ENCODE results near the gene ZIC5. TPM values are rescaled to one million over a fixed set of nuclear protein-coding genes. Genes with fewer than 3 reads are reported as not detected.

Gene ZIC5
- total and polyA plus RNA-seq, 2 of the 13 experiments (the other 11 are each of a cell fraction or from before 2014, with no cell fraction given) = 0.02 to 0.07 TPM

DNA sequence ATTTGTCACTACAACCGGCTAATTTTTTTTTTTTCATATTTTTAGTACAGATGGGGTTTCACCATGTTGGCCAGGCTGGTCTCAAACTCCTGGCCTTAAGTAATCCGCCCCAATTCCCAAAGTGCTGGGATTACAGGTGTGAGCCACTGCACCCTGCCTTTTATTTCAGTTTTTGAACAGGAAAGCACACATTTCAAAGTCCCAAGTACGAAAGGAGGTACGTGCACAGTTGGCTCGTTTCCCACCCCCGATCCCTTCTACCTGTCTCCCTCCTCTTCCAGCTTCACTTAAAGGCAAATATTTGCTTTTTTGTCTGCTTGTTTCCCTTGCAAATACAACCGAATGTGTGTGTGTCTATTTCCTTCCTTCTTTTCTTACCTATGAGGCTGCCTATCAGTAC, 30.5 kb downstream of the ZIC5 start (continued):
- TF ChIP-seq, protein P1, sequence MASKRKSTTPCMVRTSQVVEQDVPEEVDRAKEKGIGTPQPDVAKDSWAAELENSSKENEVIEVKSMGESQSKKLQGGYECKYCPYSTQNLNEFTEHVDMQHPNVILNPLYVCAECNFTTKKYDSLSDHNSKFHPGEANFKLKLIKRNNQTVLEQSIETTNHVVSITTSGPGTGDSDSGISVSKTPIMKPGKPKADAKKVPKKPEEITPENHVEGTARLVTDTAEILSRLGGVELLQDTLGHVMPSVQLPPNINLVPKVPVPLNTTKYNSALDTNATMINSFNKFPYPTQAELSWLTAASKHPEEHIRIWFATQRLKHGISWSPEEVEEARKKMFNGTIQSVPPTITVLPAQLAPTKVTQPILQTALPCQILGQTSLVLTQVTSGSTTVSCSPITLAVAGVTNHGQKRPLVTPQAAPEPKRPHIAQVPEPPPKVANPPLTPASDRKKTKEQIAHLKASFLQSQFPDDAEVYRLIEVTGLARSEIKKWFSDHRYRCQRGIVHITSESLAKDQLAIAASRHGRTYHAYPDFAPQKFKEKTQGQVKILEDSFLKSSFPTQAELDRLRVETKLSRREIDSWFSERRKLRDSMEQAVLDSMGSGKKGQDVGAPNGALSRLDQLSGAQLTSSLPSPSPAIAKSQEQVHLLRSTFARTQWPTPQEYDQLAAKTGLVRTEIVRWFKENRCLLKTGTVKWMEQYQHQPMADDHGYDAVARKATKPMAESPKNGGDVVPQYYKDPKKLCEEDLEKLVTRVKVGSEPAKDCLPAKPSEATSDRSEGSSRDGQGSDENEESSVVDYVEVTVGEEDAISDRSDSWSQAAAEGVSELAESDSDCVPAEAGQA (IDR thresholded peaks at IDR 0.05; ENCODE audit: low read depth) = no peak
- TF ChIP-seq, protein P1 (CRISPR knock-in tag; IDR thresholded peaks at IDR 0.05; ENCODE audit: borderline replicate concordance) = no peak
- TF ChIP-seq, protein P2, sequence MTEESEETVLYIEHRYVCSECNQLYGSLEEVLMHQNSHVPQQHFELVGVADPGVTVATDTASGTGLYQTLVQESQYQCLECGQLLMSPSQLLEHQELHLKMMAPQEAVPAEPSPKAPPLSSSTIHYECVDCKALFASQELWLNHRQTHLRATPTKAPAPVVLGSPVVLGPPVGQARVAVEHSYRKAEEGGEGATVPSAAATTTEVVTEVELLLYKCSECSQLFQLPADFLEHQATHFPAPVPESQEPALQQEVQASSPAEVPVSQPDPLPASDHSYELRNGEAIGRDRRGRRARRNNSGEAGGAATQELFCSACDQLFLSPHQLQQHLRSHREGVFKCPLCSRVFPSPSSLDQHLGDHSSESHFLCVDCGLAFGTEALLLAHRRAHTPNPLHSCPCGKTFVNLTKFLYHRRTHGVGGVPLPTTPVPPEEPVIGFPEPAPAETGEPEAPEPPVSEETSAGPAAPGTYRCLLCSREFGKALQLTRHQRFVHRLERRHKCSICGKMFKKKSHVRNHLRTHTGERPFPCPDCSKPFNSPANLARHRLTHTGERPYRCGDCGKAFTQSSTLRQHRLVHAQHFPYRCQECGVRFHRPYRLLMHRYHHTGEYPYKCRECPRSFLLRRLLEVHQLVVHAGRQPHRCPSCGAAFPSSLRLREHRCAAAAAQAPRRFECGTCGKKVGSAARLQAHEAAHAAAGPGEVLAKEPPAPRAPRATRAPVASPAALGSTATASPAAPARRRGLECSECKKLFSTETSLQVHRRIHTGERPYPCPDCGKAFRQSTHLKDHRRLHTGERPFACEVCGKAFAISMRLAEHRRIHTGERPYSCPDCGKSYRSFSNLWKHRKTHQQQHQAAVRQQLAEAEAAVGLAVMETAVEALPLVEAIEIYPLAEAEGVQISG (CRISPR knock-in tag; IDR thresholded peaks at IDR 0.05) = peak; percentile 52; the same call in 1 of the 2 replicates
- TF ChIP-seq, protein P3, sequence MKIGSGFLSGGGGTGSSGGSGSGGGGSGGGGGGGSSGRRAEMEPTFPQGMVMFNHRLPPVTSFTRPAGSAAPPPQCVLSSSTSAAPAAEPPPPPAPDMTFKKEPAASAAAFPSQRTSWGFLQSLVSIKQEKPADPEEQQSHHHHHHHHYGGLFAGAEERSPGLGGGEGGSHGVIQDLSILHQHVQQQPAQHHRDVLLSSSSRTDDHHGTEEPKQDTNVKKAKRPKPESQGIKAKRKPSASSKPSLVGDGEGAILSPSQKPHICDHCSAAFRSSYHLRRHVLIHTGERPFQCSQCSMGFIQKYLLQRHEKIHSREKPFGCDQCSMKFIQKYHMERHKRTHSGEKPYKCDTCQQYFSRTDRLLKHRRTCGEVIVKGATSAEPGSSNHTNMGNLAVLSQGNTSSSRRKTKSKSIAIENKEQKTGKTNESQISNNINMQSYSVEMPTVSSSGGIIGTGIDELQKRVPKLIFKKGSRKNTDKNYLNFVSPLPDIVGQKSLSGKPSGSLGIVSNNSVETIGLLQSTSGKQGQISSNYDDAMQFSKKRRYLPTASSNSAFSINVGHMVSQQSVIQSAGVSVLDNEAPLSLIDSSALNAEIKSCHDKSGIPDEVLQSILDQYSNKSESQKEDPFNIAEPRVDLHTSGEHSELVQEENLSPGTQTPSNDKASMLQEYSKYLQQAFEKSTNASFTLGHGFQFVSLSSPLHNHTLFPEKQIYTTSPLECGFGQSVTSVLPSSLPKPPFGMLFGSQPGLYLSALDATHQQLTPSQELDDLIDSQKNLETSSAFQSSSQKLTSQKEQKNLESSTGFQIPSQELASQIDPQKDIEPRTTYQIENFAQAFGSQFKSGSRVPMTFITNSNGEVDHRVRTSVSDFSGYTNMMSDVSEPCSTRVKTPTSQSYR (CRISPR knock-in tag; IDR thresholded peaks at IDR 0.05; ENCODE audit: borderline replicate concordance) = peak; percentile 42; the same call in 1 of the 2 replicates
- TF ChIP-seq MYNN (CRISPR knock-in tag; IDR thresholded peaks at IDR 0.05; ENCODE audit: low read depth) (no peak), ZNF777 (CRISPR knock-in tag; IDR thresholded peaks at IDR 0.05) (no peak; the same call in 1 of the 2 replicates), ZBTB21 (CRISPR knock-in tag; IDR thresholded peaks at IDR 0.05) (no peak), AGO1 (IDR thresholded peaks at IDR 0.05; ENCODE audit: low read depth, low read length, poor library complexity, severe bottlenecking) (no peak)
- TF ChIP-seq, protein P4, sequence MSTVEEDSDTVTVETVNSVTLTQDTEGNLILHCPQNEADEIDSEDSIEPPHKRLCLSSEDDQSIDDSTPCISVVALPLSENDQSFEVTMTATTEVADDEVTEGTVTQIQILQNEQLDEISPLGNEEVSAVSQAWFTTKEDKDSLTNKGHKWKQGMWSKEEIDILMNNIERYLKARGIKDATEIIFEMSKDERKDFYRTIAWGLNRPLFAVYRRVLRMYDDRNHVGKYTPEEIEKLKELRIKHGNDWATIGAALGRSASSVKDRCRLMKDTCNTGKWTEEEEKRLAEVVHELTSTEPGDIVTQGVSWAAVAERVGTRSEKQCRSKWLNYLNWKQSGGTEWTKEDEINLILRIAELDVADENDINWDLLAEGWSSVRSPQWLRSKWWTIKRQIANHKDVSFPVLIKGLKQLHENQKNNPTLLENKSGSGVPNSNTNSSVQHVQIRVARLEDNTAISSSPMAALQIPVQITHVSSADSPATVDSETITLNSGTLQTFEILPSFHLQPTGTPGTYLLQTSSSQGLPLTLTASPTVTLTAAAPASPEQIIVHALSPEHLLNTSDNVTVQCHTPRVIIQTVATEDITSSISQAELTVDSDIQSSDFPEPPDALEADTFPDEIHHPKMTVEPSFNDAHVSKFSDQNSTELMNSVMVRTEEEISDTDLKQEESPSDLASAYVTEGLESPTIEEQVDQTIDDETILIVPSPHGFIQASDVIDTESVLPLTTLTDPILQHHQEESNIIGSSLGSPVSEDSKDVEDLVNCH (CRISPR knock-in tag; IDR thresholded peaks at IDR 0.05) = no peak
